PC-9 (cell line): ENCODE data around the gene RALGPS2. TPM values are rescaled to one million over a fixed set of nuclear protein-coding genes. Genes with fewer than 3 reads are reported as not detected.

Experiments
- BruUV-seq: library from RNA; stranded (reverse); fragments of 400-500 nt; replicated peaks from 2 replicates; lab custom pipeline; 2021; lab: Mats Ljungman, UMichigan
- CTCF ChIA-PET: fragments of 300-600 bp; sonication (Branson Sonifier 250); formaldehyde crosslinking; loops from one replicate; lab custom pipeline; 2022; ENCODE audit warnings: antibody characterized with exemption; lab: Charles Lee
- POLR2A ChIA-PET: fragments of 300-600 bp; sonication (Branson Sonifier 250); formaldehyde crosslinking; loops from one replicate; lab custom pipeline; 2022; ENCODE audit warnings: antibody characterized with exemption; ENCODE audit not compliant: unreplicated experiment; lab: Charles Lee
- DNase-seq, 2 experiments: peaks; one replicate each; pipeline versions ENCODE4 v3.0.0 to v3.0.0-alpha.2; 2015 to 2022; ENCODE audit warnings: mixed read lengths in 1 of 2
- H2AFZ ChIP-seq: fragments of 200-600 bp; sonication (generic); 2 replicates; pipeline ENCODE4 v1.8.1; 2017; ENCODE audit warnings: antibody characterized with exemption
- H3F3A ChIP-seq: fragments of 200-600 bp; sonication (generic); 2 replicates; pipeline ENCODE4 v1.8.1; 2017; ENCODE audit warnings: antibody characterized with exemption, mild to moderate bottlenecking, low read depth; ENCODE audit not compliant: insufficient read depth
- H3K27ac ChIP-seq: fragments of 200-600 bp; sonication (generic); 2 replicates; pipeline ENCODE4 v1.6.1; 2016; ENCODE audit warnings: mixed run types
- H3K27me3 ChIP-seq: fragments of 200-600 bp; sonication (generic); 2 replicates; pipeline ENCODE4 v1.6.1; 2016; ENCODE audit warnings: low read depth, mixed run types; ENCODE audit not compliant: insufficient read depth
- H3K36me3 ChIP-seq: fragments of 200-600 bp; sonication (generic); 2 replicates; pipeline ENCODE4 v1.6.1; 2016; ENCODE audit warnings: low read depth, mixed run types
- H3K4me1 ChIP-seq: fragments of 200-600 bp; sonication (generic); replicated peaks from 2 replicates; pipeline ENCODE4 v1.6.1; 2016; ENCODE audit warnings: mixed run types; ENCODE audit not compliant: insufficient read depth
- H3K4me2 ChIP-seq: fragments of 200-600 bp; sonication (generic); 2 replicates; pipeline ENCODE4 v1.6.1; 2017; ENCODE audit warnings: mixed run types
- H3K4me3 ChIP-seq: fragments of 200-600 bp; sonication (generic); 2 replicates; pipeline ENCODE4 v1.6.1; 2016; ENCODE audit warnings: mixed run types
- H3K79me2 ChIP-seq: fragments of 200-600 bp; sonication (generic); 2 replicates; pipeline ENCODE4 v1.6.1; 2017; ENCODE audit warnings: low read depth, mixed run types
- H3K9me2 ChIP-seq: fragments of 200-600 bp; sonication (generic); 2 replicates; pipeline ENCODE4 v1.8.1; 2017; ENCODE audit warnings: mild to moderate bottlenecking; ENCODE audit not compliant: insufficient read depth
- H3K9me3 ChIP-seq: fragments of 200-600 bp; sonication (generic); 2 replicates; pipeline ENCODE4 v1.8.1; 2016; ENCODE audit warnings: low read depth; ENCODE audit not compliant: insufficient read depth
- H4K20me1 ChIP-seq: fragments of 200-600 bp; sonication (generic); 2 replicates; pipeline ENCODE4 v1.8.1; 2017; ENCODE audit not compliant: insufficient read depth
- CTCF ChIP-seq: fragments of 200-600 bp; sonication (generic); conservative IDR thresholded peaks from 2 replicates; pipeline ENCODE4 v1.6.1; 2017; ENCODE audit warnings: mixed run types, antibody characterized with exemption, mild to moderate bottlenecking, moderate library complexity
- EZH2 ChIP-seq: fragments of 200-600 bp; sonication (generic); IDR thresholded peaks from 2 replicates; pipeline ENCODE4 v1.8.0; 2017; ENCODE audit warnings: antibody characterized with exemption, low read depth
- intact Hi-C: fragments of 100-400 bp; cut with micrococcal nuclease; formaldehyde crosslinking; loops from one replicate; pipeline ENCODE4 v1.10.0; 2022; ENCODE audit not compliant: unreplicated experiment
- total RNA-seq: library from RNA; stranded (reverse); gene quantifications from 2 replicates; pipeline ENCODE4 v1.2.3, GENCODE V29; 2021

Gene RALGPS2
- total RNA-seq, 1 experiment from 2014 or later = 62.4 TPM

- DNase-seq = no peak
- intact Hi-C loops = no loop called here
- peaks cover 6% of the 10 kb centered on the region; the same call in 1 of the 2 replicates for H4K20me1 ChIP-seq
- no peak overlapping the region for H3K27ac ChIP-seq
- POLR2A ChIA-PET = no interaction called here
- peaks cover 14% of the 10 kb centered on the region for H3K36me3 ChIP-seq
- no peak overlapping the region for H2AFZ ChIP-seq
- H3F3A ChIP-seq = peaks cover 4% of the 10 kb centered on the region; the same call in 1 of the 2 replicates
- H3K9me2 ChIP-seq = no peaks in the 10 kb centered on the region
- BruUV-seq = no TSS peak
- TF ChIP-seq EZH2 (no peak), CTCF (peak; percentile 78)
- peaks cover 21% of the 10 kb centered on the region for H3K9me3 ChIP-seq
- no peak overlapping the region for H3K4me2 ChIP-seq
- no peaks in the 10 kb centered on the region for H3K4me1 ChIP-seq
- H3K27me3 ChIP-seq = no peaks in the 10 kb centered on the region
- H3K79me2 ChIP-seq = peaks cover 68% of the 10 kb centered on the region
- CTCF ChIA-PET = no interaction called here
- no peak overlapping the region for H3K4me3 ChIP-seq
Measured at GRCh38 chr1:178768423-178768822, 43.4 kb downstream of the RALGPS2 start.

DNA sequence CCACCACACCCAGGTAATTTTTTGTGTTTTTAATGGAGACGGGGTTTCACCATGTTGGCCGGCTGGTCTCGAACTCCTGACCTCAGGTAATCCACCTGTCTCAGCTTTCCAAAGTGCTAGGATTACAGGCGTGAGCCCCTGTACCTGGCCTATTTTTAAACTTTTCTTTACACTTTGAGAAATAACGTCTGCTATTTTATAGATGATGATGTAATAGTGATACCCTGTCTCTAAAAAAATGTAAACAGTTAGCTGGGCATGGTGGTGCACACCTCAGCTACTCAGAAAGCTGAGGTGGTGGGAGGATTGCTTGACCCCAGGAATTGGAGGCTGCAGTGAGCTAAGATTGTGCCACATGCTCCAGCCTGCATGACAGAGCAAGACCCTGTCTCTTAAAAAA lies 47.9 kb downstream of the RALGPS2 start:
- DNase-seq = no peak
- Histone ChIP-seq H3K9me3 (peaks cover 3% of the 10 kb centered on the region; the same call in 1 of the 2 replicates), H3K4me3 (no peak overlapping the region), H3K36me3 (peaks cover 1% of the 10 kb centered on the region; the same call in 1 of the 2 replicates), H3K27ac (no peak overlapping the region), H3K9me2 (no peaks in the 10 kb centered on the region), H4K20me1 (peaks cover 13% of the 10 kb centered on the region), H3K27me3 (no peaks in the 10 kb centered on the region), H3F3A (peaks cover 14% of the 10 kb centered on the region; the same call in 1 of the 2 replicates), H2AFZ (no peak overlapping the region), H3K4me1 (no peaks in the 10 kb centered on the region), H3K79me2 (peaks cover 45% of the 10 kb centered on the region), H3K4me2 (no peak overlapping the region)
- BruUV-seq = no TSS peak
- ChIA-PET CTCF (no interaction called here), POLR2A (no interaction called here)
- TF ChIP-seq CTCF (no peak), EZH2 (no peak)
- intact Hi-C loops = no loop called here

GRCh38 chr1:178774263-178774662 lies 49.2 kb downstream of the RALGPS2 start:
- CTCF ChIA-PET = interaction anchor here (0.6 kb wide), 2 partner anchors 231 to 309 kb away, joined by 3 to 5 read pairs; no protein-coding TSS in a partner anchor
- Histone ChIP-seq H3K79me2 (peaks cover 32% of the 10 kb centered on the region), H3K27ac (no peak overlapping the region), H3K9me3 (no peaks in the 10 kb centered on the region), H3K4me2 (no peak overlapping the region), H3K36me3 (no peaks in the 10 kb centered on the region; the same call in 1 of the 2 replicates), H4K20me1 (peaks cover 13% of the 10 kb centered on the region), H3K4me1 (no peaks in the 10 kb centered on the region), H3F3A (peaks cover 14% of the 10 kb centered on the region; the same call in 1 of the 2 replicates), H3K9me2 (no peaks in the 10 kb centered on the region), H3K4me3 (no peak overlapping the region), H2AFZ (no peak overlapping the region), H3K27me3 (no peaks in the 10 kb centered on the region)
- intact Hi-C loops = loop anchor here (2.0 kb wide), 1 partner anchor 231 kb away; no protein-coding TSS in a partner anchor
- POLR2A ChIA-PET = interaction anchor here (0.7 kb wide), 1 partner anchor 90 kb away, joined by 3 read pairs; no protein-coding TSS in a partner anchor
- no peak for DNase-seq
- BruUV-seq = no TSS peak
- TF ChIP-seq EZH2 (no peak), CTCF (peak; percentile 73)
